Measurements from ENCODE around the gene ATP6V1B1. TPM values are rescaled to one million over a fixed set of nuclear protein-coding genes. Genes with fewer than 3 reads are reported as not detected.

ATP6V1B1 gene
- total RNA-seq, 3 donors from 2014 or later, result not detected

DNA sequence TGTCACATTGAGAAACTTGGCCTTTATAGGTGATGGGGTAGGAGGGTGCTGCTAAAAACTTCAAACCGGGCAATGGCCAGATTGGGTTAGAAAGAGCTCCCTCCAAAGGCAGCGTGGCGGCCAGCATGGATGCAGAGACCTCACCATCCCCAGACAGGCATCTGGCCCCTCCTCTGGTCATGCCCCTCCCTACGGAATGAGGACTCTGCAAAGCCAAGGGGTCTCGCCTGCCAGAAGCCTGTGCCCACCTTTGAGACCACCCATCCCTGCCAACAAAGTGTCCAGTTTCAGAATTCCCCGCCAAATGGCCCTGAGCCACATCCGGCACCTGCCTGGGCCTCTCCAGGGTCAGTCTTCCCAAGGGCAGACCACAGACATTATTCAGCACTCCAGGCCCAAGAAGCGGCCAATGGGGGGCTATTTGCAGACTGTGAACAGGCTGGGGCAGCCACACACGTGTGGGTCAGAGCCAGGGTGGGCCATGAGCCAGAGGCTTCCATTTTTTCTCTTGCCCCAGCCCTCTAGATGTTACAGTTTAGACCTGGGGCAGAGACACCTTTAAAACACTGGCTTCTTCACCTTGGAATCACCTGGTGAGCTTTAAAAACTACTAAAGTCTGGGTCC, 4.2 kb upstream of the ATP6V1B1 start:
- Histone ChIP-seq H3K4me1 (ENCODE audit: low read depth) (no peaks in the 10 kb centered on the region), H3K9me3 (no peaks in the 10 kb centered on the region), H3K4me3 (no peak overlapping the region), H3K36me3 (ENCODE audit: low read depth) (no peaks in the 10 kb centered on the region)
- TF ChIP-seq, protein P1, sequence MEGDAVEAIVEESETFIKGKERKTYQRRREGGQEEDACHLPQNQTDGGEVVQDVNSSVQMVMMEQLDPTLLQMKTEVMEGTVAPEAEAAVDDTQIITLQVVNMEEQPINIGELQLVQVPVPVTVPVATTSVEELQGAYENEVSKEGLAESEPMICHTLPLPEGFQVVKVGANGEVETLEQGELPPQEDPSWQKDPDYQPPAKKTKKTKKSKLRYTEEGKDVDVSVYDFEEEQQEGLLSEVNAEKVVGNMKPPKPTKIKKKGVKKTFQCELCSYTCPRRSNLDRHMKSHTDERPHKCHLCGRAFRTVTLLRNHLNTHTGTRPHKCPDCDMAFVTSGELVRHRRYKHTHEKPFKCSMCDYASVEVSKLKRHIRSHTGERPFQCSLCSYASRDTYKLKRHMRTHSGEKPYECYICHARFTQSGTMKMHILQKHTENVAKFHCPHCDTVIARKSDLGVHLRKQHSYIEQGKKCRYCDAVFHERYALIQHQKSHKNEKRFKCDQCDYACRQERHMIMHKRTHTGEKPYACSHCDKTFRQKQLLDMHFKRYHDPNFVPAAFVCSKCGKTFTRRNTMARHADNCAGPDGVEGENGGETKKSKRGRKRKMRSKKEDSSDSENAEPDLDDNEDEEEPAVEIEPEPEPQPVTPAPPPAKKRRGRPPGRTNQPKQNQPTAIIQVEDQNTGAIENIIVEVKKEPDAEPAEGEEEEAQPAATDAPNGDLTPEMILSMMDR (IDR thresholded peaks at IDR 0.05), result no peak
- ATAC-seq (no peak), DNase-seq (no peak)
- intact Hi-C loops (cut with DNase I, micrococcal nuclease), result no loop called here

DNA sequence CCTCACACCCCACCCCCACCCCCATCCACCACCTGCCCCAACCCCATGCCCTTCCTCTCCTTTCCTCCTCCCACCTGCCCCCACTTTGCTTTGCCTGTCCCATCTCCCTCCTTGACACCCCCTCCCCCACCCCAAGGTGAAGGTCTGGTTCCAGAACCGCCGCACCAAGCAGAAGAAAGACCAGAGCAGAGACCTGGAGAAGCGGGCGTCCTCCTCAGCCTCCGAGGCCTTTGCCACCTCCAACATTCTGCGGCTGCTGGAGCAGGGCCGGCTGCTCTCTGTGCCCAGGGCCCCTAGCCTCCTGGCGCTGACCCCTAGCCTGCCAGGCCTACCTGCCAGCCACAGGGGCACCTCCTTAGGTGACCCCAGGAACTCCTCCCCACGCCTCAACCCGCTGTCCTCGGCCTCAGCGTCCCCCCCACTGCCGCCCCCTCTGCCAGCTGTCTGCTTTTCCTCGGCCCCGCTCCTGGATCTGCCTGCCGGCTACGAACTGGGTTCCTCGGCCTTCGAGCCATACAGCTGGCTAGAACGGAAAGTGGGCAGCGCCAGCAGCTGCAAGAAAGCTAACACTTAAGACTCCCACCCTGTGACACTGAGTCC, 3.0 kb upstream of the ATP6V1B1 start:
- TF ChIP-seq, protein P1 (IDR thresholded peaks at IDR 0.05), result no peak
- DNase-seq (no peak), ATAC-seq (no peak)
- Histone ChIP-seq H3K4me3 (no peak overlapping the region), H3K4me1 (ENCODE audit: low read depth) (no peaks in the 10 kb centered on the region), H3K36me3 (ENCODE audit: low read depth) (no peaks in the 10 kb centered on the region), H3K9me3 (no peaks in the 10 kb centered on the region)
- intact Hi-C loops (cut with DNase I, micrococcal nuclease), result no loop called here

DNA sequence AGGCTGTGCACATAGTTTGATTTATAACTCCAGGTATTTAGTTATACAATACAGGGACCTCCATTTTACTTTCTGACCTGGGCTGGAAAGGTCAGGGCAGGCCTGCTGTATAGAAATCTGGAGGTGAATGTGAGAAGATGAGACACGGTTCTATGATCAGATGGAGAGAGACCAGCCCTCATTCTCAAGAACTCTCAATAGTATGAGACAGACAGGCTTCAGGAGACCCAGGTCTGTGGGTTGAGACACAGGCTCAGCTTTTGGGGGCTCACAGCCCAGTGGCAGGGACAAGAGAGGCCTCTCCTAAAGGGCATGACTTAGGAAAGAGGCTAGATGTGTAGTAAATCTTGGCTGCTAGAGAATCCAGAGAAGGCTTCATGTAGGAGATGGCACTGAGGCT, 719 bp upstream of the ATP6V1B1 start:
- TF ChIP-seq, protein P1 (IDR thresholded peaks at IDR 0.05), result no peak
- ATAC-seq (no peak), DNase-seq (no peak)
- no peaks in the 10 kb centered on the region for H3K36me3 ChIP-seq (ENCODE audit: low read depth)
- H3K9me3 ChIP-seq, result no peaks in the 10 kb centered on the region
- intact Hi-C loops (cut with DNase I, micrococcal nuclease), result no loop called here
- H3K4me3 ChIP-seq, result no peak overlapping the region
- H3K4me1 ChIP-seq (ENCODE audit: low read depth), result no peaks in the 10 kb centered on the region

DNA sequence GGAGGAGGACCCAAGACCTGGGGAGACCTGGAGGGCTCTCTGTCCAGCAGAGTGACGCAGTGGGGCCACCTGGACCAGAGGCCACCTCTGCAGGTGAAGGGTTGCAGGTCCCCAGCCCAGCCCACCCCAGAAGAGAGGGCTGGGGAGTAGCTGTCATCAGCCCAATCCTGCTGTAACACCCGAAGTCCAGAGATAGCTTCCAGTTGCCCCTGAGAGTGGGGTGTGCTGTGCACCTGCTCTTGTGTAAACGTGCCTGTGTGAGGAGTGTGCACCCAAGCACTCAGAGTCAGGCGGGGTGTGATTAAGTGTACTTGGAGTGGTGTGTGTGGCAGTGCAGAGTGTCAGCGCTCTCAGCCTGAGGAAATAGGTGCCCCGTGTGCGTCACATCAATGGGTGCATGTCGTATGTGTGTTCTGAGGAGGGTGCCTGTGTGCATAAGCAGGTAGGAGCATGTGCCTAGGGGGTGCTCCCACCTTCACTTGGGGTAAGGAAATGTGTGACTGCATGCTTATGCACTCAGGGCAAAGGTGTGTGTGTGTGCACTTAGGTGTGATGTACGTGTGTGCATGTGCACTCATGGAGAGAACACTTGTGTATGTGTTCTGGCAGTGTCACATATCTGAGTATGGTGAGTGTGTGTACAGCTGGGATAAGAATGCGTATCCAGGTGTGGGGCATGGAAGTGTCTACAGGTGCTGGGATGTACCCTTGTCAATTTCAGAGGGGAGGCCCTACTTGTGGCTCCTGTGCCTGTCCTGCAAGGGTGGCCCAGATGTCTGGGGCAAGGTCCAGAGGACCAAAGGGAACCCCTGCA, 672 bp downstream of the ATP6V1B1 start:
- DNase-seq (no peak), ATAC-seq (no peak)
- TF ChIP-seq, protein P1 (IDR thresholded peaks at IDR 0.05), result no peak
- Histone ChIP-seq H3K4me1 (ENCODE audit: low read depth) (no peaks in the 10 kb centered on the region), H3K9me3 (no peaks in the 10 kb centered on the region), H3K4me3 (no peak overlapping the region), H3K36me3 (ENCODE audit: low read depth) (no peaks in the 10 kb centered on the region)
- intact Hi-C loops (cut with DNase I, micrococcal nuclease), result no loop called here

DNA sequence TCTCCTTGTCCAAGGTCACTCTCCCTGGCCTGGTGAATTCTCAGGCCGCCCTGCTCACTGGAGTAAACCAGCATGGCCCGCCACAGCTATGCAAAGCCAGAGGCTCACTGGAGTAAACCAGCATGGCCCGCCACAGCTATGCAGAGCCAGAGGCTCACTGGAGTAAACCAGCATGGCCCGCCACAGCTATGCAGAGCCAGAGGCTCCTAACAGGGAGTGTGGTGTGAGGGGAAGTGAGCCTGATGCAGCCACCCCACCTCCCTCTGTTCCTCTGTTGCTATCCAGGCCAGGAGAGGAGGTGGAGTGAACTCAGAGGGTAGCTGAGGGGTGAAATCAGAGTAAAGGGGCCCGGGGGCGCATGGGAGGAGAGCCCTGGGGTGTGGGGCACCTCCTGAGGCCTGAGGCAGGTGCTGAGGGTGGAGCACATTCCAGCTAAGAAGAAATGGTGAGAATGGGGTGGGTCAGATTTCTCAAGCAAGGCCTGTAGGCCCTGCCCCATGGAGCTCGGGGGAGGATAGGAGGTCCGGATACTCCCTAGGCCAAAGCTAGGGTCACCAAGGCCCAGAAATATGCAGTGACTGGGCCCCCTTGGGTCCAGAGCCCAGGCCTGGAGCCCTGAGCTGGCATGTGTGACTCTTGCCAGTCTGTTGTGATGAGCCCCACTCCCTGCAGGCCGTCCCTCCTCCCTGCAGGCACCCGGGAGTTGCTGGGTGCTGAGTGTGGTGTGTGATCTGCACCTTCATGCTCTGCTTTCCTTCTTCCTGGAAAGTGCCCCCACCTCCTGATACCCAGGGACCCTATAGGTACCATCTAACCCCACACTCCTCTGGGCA, 1.5 kb downstream of the ATP6V1B1 start:
- Histone ChIP-seq H3K4me3 (no peak overlapping the region), H3K4me1 (ENCODE audit: low read depth) (no peaks in the 10 kb centered on the region), H3K9me3 (no peaks in the 10 kb centered on the region), H3K36me3 (ENCODE audit: low read depth) (no peaks in the 10 kb centered on the region)
- DNase-seq (no peak), ATAC-seq (no peak)
- TF ChIP-seq, protein P1 (IDR thresholded peaks at IDR 0.05), result no peak
- intact Hi-C loops (cut with DNase I, micrococcal nuclease), result no loop called here

Data from mucosa of descending colon (tissue), 3 donors.